Ectodermal cell (in vitro differentiated cells): ENCODE results near the gene CROCC2.

ENCODE experiments used
- H3K27ac ChIP-seq: 2 replicates; pipeline ENCODE4 v1.7.0; 2013; ENCODE audit warnings: mild to moderate bottlenecking, low read depth, low read length; ENCODE audit not compliant: insufficient read depth, poor library complexity, severe bottlenecking
- H3K27me3 ChIP-seq: 2 replicates; pipeline ENCODE4 v1.7.0; 2013; ENCODE audit warnings: mild to moderate bottlenecking, low read length; ENCODE audit not compliant: insufficient read depth, control insufficient read depth, poor library complexity, severe bottlenecking
- H3K36me3 ChIP-seq: one replicate; pipeline ENCODE4 v1.7.0; 2013; ENCODE audit warnings: low read length; ENCODE audit not compliant: control insufficient read depth, insufficient read depth
- H3K4me1 ChIP-seq: one replicate; pipeline ENCODE4 v1.7.0; 2013; ENCODE audit warnings: low read length; ENCODE audit not compliant: control insufficient read depth, insufficient read depth
- H3K4me3 ChIP-seq: 2 replicates; pipeline ENCODE4 v1.7.0; 2013; ENCODE audit warnings: low read depth, low read length, control low read depth; ENCODE audit not compliant: insufficient read depth
- H3K9me3 ChIP-seq: 2 replicates; pipeline ENCODE4 v1.7.0; 2013; ENCODE audit warnings: mild to moderate bottlenecking, low read length, moderate library complexity; ENCODE audit not compliant: control insufficient read depth
- WGBS, 2 experiments: methylation state at CpG; one replicate each; pipeline ENCODE4 v1.1.7; 2013; ENCODE audit warnings: missing lambda C conversion rate in 2 of 2; 5-methylcytosine and 5-hydroxymethylcytosine counted together

The CROCC2 gene

GRCh38 chr2:240947176-240947575 is 41.0 kb downstream of the CROCC2 start:
- 90 to 92% methylated on average over 6 of the region's 6 CpGs for WGBS, 2 experiments
- no peak overlapping the region for H3K27ac ChIP-seq
- H3K27me3 ChIP-seq, result no peaks in the 10 kb centered on the region
- H3K4me3 ChIP-seq, result no peak overlapping the region
- H3K36me3 ChIP-seq, result no peaks in the 10 kb centered on the region
- H3K4me1 ChIP-seq, result no peaks in the 10 kb centered on the region
- no peaks in the 10 kb centered on the region for H3K9me3 ChIP-seq

GRCh38 chr2:240947607-240948006 is 41.5 kb downstream of the CROCC2 start:
- Histone ChIP-seq H3K4me3 (no peak overlapping the region), H3K9me3 (no peaks in the 10 kb centered on the region), H3K4me1 (no peaks in the 10 kb centered on the region), H3K36me3 (no peaks in the 10 kb centered on the region), H3K27me3 (no peaks in the 10 kb centered on the region), H3K27ac (no peak overlapping the region)
- WGBS, 2 experiments, result 93 to 95% methylated on average over 7 of the region's 7 CpGs

- H3K36me3 ChIP-seq, result no peaks in the 10 kb centered on the region
- H3K4me1 ChIP-seq, result no peaks in the 10 kb centered on the region
- H3K27ac ChIP-seq, result no peak overlapping the region
- H3K9me3 ChIP-seq, result no peaks in the 10 kb centered on the region
- no peaks in the 10 kb centered on the region for H3K27me3 ChIP-seq
- H3K4me3 ChIP-seq, result no peak overlapping the region
- WGBS, 2 experiments, result 93 to 96% methylated on average over 8 of the region's 8 CpGs
These were observed 42.0 kb downstream of the CROCC2 start for GRCh38 chr2:240948086-240948485.

- 87 to 90% methylated on average over 23 of the region's 23 CpGs for WGBS, 2 experiments
- Histone ChIP-seq H3K36me3 (no peaks in the 10 kb centered on the region), H3K27ac (no peak overlapping the region), H3K27me3 (no peaks in the 10 kb centered on the region), H3K9me3 (no peaks in the 10 kb centered on the region), H3K4me3 (no peak overlapping the region), H3K4me1 (peaks cover under 1% of the 10 kb centered on the region)
These were observed 43.0 kb downstream of the CROCC2 start for GRCh38 chr2:240948905-240949790.

- Histone ChIP-seq H3K4me3 (no peak overlapping the region), H3K4me1 (peaks cover 8% of the 10 kb centered on the region), H3K27ac (no peak overlapping the region), H3K36me3 (no peaks in the 10 kb centered on the region), H3K27me3 (no peaks in the 10 kb centered on the region), H3K9me3 (no peaks in the 10 kb centered on the region)
- WGBS, 2 experiments, result 90 to 92% methylated on average over 14 of the region's 14 CpGs
These were observed 43.9 kb downstream of the CROCC2 start for GRCh38 chr2:240949791-240950705.

- Histone ChIP-seq H3K4me1 (peaks cover 8% of the 10 kb centered on the region), H3K27ac (no peak overlapping the region), H3K27me3 (no peaks in the 10 kb centered on the region), H3K4me3 (no peak overlapping the region), H3K9me3 (no peaks in the 10 kb centered on the region), H3K36me3 (no peaks in the 10 kb centered on the region)
- 84 to 85% methylated on average over 3 of the region's 3 CpGs for WGBS, 2 experiments
These were observed 45.0 kb downstream of the CROCC2 start for GRCh38 chr2:240951045-240951594.

- 90 to 92% methylated on average over 14 of the region's 14 CpGs for WGBS, 2 experiments
- Histone ChIP-seq H3K9me3 (no peaks in the 10 kb centered on the region), H3K27ac (no peak overlapping the region), H3K4me1 (peaks cover 8% of the 10 kb centered on the region), H3K4me3 (no peak overlapping the region), H3K36me3 (no peaks in the 10 kb centered on the region), H3K27me3 (no peaks in the 10 kb centered on the region)
These were observed 46.5 kb downstream of the CROCC2 start for GRCh38 chr2:240952496-240953246.

GRCh38 chr2:240953426-240954410 is 47.6 kb downstream of the CROCC2 start:
- no peak overlapping the region for H3K27ac ChIP-seq
- no peaks in the 10 kb centered on the region for H3K9me3 ChIP-seq
- H3K4me3 ChIP-seq, result no peak overlapping the region
- no peaks in the 10 kb centered on the region for H3K36me3 ChIP-seq
- WGBS, 2 experiments, result 90 to 91% methylated on average over 13 to 14 of the region's 14 CpGs
- peaks cover 8% of the 10 kb centered on the region for H3K4me1 ChIP-seq
- H3K27me3 ChIP-seq, result no peaks in the 10 kb centered on the region
